HG03045 (cell line): ENCODE results near the gene ATP9B.

Experiments
- ATAC-seq: cut with Tn5 transposase; IDR thresholded peaks from one replicate; pipeline ENCODE4 v1.9.1; 2021; ENCODE audit warnings: mild to moderate bottlenecking, moderate library complexity; ENCODE audit not compliant: unreplicated experiment

Gene ATP9B

GRCh38 chr18:79404567-79404910 is 335.3 kb downstream of the ATP9B start:
- no peak for ATAC-seq

GRCh38 chr18:79405019-79405780 is 336.0 kb downstream of the ATP9B start:
- peak; percentile 3 for ATAC-seq

DNA sequence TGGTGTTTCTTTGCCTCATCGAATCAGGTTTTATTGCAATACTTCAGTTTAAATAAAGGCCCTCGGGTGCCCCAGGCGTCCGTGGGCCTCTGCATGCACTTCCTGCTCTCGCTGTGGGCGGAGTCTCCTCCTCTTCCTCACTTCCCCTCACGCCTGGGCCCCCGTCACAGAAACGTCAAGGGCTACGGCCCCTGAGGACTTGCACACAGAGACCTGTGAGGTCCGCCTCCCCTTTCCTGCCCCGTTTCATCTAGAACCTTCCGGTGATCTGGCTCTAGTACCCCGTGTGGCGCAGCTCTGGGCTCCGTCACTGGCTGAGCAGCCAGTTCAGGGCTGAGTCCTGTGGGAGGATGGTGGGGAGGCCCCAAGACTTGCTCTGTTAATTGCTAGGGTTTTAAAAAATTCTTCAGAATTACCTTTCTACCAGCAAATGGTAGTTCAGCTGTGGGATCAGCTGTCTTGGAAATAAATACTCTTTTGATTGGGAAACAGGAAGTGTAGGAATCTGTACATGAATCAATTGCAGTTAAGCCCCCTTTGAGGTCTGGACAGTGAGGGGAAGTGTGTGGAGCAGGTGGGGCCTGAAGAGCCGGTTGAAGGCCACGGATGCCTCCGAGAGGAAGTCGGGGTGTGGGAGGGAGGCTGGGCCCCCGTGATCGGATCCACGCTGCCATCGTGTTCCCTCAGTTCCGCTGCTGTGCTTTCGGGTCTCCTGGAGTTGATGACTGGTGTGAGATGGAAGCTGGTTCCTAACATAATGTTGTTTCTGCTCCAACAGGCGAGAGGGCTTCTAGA is 336.8 kb downstream of the ATP9B start:
- ATAC-seq = peak; percentile 73

DNA sequence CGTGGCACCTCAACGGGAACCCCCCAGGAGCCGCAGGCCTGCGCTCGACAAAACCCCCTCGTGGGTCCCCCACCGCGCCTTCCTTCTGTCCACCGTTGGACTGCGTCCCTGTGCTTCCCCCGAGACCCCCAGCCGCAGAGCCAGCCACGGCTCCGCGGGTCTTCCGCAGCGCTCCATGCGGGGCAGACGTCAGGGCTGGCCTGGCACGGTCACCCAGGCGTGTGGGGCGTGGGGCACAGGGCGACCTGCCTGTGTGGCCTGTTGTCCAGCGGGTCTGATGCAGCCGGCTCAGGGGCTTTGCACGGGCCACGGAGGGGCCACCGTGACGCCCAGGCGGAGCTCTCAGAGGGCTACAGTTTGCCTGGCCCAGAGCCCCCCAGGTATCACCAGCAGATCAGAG is 337.5 kb downstream of the ATP9B start:
- no peak for ATAC-seq

DNA sequence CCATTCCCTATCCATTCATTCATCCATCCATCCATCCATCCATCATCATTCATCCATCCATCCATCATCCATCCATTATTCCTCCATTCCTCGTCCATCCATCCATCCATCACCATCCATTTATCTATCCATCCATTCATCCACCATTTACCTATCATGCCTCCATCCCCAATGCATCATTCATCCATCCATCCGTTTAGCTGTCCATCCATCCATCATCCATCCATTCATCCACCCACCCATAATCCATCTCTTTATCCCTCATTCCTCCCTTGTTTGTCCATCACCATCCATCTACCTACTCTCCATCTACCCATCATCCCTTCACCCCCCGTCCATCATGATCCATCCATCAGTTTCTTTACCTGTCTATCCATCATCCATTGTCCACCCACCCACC is 340.1 kb downstream of the ATP9B start:
- no peak for ATAC-seq

DNA sequence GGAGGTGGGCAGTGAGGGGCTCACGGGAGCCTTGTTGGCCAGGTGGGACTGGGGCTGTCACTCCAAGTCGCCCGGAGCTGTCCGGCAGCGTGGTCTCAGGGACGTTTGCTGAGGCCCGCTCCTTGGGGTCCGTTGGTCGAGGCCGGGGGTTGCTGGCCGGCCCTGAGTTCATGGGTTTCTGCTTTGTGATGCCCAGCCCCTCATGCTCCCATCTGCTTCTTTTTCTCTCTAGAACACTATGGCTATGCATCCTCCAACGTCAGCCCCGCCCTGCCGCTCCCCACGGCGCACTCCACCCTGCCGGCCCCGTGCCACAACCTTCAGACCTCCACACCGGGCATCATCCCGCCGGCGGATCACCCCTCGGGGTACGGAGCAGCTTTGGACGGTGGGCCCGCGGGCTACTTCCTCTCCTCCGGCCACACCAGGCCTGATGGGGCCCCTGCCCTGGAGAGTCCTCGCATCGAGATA is 341.0 kb downstream of the ATP9B start:
- no peak for ATAC-seq

DNA sequence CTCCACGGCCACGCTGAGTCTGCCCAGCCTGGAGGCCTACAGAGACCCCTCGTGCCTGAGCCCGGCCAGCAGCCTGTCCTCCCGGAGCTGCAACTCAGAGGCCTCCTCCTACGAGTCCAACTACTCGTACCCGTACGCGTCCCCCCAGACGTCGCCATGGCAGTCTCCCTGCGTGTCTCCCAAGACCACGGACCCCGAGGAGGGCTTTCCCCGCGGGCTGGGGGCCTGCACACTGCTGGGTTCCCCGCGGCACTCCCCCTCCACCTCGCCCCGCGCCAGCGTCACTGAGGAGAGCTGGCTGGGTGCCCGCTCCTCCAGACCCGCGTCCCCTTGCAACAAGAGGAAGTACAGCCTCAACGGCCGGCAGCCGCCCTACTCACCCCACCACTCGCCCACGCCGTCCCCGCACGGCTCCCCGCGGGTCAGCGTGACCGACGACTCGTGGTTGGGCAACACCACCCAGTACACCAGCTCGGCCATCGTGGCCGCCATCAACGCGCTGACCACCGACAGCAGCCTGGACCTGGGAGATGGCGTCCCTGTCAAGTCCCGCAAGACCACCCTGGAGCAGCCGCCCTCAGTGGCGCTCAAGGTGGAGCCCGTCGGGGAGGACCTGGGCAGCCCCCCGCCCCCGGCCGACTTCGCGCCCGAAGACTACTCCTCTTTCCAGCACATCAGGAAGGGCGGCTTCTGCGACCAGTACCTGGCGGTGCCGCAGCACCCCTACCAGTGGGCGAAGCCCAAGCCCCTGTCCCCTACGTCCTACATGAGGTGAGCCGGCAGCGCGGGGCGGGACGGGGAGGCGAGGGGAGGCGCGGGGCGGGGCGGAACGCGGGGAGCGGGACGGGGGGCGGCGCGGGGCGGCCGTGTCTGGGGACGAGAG is 341.8 kb downstream of the ATP9B start:
- no peak for ATAC-seq

GRCh38 chr18:79411614-79412526 is 342.7 kb downstream of the ATP9B start:
- no peak for ATAC-seq

DNA sequence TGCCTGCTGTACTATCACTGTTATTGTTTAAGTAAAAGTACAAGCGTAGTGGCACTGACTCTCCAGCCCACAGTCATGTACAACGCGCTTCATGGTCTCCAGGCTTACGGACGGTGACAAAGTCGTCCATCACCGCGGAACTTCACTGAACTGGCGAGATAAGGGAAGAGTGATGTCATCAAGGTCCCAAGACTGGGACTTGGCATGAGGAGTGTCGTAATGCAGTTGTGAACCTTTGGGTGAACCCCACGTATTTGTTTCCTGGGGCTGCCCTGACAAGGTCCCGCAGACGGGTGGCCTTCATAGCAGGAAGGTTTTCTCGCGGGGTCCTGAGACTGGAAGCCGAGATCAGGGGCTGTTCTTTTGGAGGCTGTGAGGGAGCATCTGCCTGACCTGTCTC is 343.8 kb downstream of the ATP9B start:
- ATAC-seq = no peak

DNA sequence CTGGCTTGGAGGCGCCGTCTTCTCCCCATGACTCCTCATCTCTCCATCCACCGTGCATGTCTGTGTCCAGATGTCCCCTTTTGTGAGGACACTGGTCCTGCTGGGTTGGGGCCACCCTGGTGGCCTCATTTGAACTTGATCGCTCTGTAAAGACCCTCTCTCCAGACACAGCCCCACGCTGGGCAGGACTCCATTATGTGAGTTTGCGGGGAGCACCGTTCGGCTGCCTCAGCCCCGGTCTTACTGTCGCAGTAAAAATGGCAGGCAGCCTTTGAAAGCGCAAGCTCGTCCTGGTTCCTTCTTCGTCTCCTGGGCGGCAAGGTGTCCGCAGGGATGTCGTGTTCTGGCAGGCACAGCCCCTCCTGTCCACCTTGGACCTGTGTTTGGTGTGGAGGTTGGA is 344.2 kb downstream of the ATP9B start:
- no peak for ATAC-seq

DNA sequence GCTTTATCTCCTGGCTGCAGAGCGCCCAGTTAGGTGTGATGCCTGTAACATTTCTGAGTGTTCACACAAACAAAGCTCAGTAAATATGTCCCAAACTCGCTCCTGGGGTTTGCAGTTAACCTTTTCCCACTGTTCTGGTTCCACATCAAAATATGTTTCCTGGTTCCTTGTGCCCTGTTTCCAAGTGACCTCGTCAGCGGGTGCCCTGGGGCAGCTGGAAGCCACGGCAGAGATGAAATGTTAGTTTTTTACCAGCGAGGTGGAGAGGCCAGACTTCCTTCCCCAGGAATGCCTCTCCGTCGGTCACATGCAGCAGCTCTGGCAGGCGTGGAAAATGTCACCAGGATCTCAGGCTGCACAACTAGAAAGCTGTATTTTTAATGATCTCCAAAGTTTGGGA is 344.7 kb downstream of the ATP9B start:
- ATAC-seq = no peak

GRCh38 chr18:79416022-79416676 is 347.0 kb downstream of the ATP9B start:
- ATAC-seq = no peak

- no peak for ATAC-seq
These were observed 347.5 kb downstream of the ATP9B start for GRCh38 chr18:79416677-79417052.

DNA sequence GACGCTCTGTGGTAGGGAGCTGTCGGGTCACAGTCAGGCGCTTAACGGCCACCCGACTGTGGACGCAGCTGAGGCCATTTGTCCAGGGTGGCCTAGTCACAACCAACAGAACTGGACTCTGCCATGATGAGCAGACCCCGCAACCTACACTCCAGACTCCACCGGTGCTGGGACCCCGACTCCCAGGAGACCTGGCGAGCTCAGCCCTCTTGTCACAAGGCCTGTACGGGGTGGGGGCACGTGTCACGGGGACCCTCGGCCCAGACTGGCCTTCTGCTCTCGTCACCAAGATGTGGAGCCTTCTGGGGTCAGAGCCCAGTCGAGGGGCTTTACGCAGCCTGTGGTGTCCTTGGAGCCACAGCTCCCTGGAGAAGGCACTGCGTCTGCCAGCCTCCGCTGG is 349.0 kb downstream of the ATP9B start:
- no peak for ATAC-seq

- ATAC-seq = no peak
These were observed 349.4 kb downstream of the ATP9B start for GRCh38 chr18:79418642-79419041.

- ATAC-seq = no peak
These were observed 351.0 kb downstream of the ATP9B start for GRCh38 chr18:79420033-79420745.

- no peak for ATAC-seq
These were observed 352.2 kb downstream of the ATP9B start for GRCh38 chr18:79421275-79421857.

GRCh38 chr18:79422022-79422782 is 353.0 kb downstream of the ATP9B start:
- peak; percentile 71 for ATAC-seq
